NCI-H2171 treated with DMSO at 0.1 percent for 48 hours (cell line): ENCODE data around the gene CCDC177.

Experiments used
- DNase-seq: peaks from one replicate; lab custom pipeline; 2025; lab: John Stamatoyannopoulos, UW

Gene CCDC177

GRCh38 chr14:69529563-69529962 is 45.1 kb downstream of the CCDC177 start:
- no peak for DNase-seq

- DNase-seq = no peak
These were observed 45.7 kb downstream of the CCDC177 start for GRCh38 chr14:69528930-69529329.

GRCh38 chr14:69528143-69528542 is 46.5 kb downstream of the CCDC177 start:
- DNase-seq = no peak

- DNase-seq = no peak
These were observed 47.0 kb downstream of the CCDC177 start for GRCh38 chr14:69527635-69528034.

GRCh38 chr14:69525896-69526295 is 48.8 kb downstream of the CCDC177 start:
- no peak for DNase-seq

GRCh38 chr14:69522026-69522425 is 52.6 kb downstream of the CCDC177 start:
- DNase-seq = no peak
